SK-N-DZ (cell line): ENCODE measurements around the gene DOCK8.

Experiments used
- DNase-seq: peaks from one replicate; pipeline ENCODE4 v3.0.0-alpha.2; 2015; ENCODE audit warnings: low spot score

DOCK8 gene

DNA sequence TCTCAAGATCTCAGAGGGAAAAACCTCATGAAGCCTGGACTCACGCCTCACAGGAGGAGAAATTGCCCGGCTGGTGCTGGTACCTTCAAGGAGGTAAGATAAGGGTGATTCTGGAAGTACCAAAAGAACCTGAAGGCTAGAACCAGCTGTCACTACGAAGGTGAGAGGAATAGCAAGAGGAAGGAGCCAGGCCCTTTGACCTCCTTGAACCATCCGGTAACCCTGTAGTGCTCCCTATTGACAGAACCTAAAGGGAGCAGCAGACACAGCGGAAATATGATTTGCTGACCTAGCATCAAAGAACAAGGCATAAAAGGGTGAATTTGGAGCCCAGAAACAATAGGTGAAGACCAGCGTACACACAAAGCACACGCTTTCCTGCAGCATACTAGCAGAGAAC, 92.2 kb downstream of the DOCK8 start:
- no peak for DNase-seq

DNA sequence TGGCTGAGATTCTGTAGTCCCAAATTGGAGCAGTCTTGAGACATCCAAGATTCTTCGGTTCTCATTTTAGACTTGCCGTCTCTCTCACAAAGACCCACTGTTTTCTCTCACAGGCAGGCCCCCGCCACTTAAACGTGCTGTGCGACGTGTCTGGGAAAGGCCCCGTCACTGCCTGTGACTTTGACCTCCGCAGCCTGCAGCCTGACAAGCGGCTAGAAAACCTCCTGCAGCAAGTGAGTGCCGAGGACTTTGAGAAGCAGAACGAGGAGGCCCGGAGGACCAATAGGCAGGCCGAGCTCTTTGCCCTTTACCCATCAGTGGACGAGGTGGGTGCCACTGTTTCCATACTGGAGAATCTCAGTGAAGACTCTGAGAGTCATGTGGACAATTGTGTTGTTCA, 97.2 kb downstream of the DOCK8 start:
- DNase-seq = no peak

DNA sequence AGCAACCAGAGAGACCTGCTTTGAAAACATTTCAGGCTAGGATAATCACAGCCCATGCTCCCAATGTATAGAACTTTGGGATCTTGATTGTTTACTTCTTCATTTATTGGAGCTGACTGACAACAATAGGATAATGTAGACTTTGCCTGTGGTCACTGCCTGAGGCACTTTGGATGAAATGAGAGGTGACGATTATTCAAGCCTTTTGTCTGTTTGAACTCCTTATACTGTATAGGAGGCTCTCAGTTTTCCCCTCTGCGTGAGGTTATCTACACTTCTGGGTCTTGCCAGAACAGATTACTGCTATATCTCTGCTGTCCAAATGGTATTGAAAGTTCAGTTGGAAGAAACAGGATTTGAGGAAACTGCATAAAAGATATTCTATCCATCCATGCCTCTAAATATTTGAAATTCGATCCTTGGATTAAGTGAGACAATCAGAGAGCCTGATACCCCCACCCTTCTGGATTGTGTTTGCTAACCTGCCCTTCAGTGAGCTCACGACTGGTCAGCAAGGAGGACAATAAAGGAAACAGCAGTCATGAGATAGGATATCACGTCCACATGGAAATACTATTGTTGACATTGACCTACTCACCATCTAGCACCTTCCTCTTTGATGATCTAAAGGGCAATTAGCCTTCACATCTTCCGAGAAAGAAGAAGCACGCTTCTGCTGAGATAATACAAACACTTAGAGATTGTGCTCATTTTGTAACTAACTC, 98.1 kb downstream of the DOCK8 start:
- DNase-seq = no peak

DNA sequence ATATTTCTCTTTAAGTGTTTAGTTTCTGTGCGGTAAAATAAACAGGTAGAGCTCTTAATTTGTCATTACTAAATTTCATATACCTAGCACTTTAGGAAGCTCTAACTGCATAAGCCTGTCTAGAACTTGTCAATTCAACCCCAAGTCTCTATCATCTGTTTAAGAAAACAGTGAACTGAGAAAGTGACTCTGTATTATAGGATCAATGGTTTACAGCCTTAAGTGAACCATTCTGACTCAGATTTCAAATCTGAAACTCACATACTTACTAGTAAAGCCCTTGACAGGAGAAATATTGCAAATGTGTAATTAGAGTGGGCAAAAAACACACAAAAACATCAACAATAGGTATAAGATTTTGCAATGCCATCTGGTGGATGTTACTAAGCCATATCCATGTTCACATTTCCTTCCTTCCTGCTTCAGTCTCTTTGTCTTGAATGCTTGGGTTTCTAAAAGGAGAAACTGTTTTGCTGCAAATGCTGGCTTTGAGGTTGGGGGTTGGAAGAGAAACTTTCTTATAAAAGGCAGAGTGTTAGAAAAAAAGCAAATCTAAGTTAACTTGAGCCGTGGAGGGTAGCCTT, 101.8 kb downstream of the DOCK8 start:
- DNase-seq = no peak

DNA sequence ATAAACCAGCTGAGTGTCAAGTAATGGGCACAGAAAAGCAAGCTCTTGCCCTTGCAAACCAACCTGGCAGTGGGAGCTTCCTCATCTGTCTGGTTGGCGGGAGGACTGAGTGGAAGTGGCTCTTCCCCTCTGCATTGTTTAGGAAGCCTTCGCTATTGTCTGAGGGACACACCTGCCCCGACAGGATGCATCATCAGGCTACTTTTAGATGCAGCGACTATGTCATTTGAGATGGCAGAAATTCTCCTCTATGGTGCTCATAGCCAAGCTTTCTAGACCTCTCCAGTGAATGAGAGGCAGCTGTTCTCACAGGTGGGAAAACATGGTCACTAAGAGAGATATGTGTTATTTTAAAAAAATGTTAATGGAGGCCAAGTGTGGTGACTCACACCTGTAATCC, 104.0 kb downstream of the DOCK8 start:
- DNase-seq = no peak

DNA sequence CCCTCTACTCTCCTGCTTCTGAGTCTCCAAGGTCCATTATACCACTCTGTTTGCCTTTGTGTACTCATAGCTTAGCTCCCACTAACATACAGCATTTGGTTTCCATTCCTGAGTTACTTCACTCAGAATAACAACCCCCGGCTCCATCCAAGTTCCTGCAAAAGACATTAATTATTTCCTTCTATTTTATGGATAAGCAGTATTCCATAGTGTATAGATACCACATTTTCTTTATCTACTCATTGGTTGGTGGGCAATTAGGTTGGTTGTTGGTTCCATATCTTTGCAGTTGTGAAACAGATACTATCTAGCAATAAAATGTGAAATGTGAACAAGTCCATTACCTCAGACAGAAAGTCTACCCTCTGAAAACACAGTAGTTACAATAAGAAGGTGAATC, 110.3 kb downstream of the DOCK8 start:
- no peak for DNase-seq

DNA sequence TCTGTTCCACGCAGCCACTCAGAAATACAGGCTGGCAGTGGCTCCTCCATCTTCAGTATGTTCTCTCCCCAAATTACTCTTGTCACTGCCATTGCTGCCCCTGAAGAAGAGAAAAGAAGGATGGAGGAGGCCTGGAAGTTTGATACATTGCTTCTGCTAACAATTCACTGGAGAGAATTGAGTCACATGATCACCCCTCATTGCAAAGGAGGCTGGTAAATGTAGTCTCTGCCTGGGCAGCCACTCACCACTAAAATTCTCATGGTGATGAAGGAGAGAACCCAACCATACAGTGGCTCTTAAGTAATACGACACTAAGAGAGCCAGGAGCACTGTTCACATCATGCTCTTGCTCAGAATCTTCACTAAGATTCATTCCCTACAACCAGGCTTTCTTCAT, 112.0 kb downstream of the DOCK8 start:
- DNase-seq = no peak

DNA sequence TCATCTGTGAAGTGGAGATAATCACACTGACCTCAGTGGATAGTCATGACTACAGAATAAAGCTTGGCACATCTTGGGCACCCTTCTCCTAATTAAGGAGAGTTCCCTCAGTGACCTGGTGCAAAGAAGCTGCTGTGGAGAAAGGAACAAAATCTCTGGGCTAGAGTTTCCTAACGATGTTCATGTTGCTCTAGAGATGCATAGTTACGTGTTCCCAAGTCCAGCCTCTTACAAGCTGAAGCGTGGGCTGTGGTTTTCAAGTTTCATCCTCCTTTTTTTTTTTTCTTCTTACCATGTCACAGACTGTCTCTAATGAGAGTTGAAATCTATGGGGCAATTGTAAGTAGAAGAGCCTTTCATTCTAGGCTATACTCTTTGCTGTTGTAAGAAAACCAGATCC, 113.8 kb downstream of the DOCK8 start:
- no peak for DNase-seq

DNA sequence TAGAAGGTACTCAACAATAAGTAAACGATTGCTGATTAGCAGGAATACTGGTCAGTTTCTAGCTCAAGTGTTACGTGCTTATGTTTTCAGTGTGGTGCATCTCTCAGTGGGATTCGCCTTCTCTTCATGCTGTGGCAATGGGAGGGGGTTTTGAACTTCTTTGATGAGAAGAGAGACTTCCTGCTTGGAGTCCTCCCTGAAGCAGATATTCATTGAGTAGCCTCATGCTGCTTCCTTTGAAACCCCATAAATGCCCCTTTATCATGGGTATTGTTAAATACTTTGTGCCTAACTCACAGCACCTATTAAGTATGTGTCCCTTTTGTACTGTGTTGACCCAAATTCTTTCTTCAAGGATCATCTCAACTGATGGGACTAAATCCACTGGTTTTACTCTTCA, 116.5 kb downstream of the DOCK8 start:
- no peak for DNase-seq

DNA sequence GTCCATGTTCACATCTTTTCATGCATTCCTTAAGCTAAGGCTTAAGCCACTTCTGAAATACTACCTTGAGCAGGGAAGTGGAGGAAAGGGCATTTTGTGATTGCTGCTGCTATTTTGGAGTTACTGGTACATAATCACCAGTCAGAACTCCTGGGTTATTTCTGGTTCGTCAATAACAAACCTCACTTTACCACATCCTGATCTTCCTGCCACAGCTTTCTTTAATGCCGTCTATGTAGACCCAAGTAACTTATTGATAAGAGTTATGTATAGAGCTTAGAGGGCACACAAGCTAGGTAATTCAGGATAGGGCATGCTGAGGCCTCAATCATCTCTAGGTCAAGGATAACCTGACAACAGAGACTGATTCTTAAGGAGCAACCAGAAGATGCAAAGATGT, 120.7 kb downstream of the DOCK8 start:
- no peak for DNase-seq

DNA sequence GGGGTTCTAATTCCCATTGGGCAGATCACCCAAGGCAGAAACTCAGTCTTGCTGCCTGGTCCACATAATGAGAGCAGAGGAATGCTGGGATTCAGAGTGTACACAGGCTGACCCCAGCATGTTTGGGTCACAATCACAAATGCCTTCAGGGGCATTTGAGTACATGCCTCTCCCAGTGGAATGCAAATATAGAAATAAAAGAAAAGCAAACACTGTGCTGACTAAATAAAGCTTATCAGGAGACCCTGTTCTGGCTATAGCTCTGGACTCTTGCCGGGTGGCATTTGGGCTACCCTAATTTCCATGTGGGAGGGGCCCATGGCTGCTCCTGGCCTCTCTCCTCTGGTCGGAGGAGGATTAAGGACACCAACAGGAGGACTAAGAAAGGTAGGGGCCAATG, 121.4 kb downstream of the DOCK8 start:
- no peak for DNase-seq

DNA sequence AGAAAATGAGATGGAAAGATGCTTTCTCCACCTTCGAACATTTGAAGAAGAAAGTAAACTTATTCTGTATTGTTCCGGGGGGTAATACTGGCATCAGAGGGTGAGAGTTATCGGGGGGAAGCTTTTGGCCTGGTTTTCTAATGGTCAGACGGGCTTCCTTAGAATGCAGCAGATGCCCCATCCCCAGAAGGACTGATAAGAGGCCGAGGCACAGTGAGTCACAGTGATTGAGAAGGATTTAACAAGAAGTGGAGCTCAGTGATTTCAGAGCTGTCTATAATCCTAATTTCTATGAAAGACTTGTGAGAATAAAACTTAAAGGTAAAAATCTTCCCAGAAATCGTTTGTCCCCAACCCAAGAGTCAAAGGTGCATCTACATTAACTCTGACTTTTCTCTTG, 123.9 kb downstream of the DOCK8 start:
- DNase-seq = no peak

DNA sequence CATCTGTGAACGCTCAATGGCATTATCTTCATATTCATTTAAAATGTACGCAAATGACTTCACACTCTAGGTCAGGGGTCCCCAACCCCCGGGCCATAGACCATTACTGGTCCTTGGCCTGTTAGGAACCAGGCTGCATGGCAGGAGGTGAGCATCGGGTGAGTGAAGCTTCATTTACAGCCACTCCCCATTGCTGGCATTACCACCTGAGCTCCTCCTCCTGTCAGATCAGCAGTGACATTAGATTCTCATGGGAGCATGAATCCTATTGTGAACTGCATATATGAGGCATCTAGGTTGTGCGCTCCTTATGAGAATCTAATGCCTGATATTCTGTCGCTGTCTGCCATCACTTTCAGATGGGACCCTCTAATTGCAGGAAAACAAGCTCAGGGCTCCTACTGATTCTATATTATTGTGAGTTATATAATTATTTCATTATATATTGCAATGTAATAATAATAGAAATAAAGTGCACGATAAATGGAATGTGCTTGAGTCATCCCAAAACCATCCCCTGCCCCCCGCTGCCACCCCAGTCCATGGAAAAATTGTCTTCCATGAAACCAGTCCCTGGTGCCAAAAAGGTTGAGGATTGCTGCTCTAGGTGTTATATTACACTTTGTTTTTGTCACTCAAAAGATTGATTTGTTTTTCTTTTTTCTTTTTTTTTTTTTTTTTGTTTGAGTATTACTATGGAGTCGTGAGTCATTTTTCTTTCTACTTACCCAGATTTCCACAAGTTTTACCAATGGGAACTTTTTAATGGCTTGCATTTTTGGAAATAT, 127.2 kb downstream of the DOCK8 start:
- DNase-seq = no peak

DNA sequence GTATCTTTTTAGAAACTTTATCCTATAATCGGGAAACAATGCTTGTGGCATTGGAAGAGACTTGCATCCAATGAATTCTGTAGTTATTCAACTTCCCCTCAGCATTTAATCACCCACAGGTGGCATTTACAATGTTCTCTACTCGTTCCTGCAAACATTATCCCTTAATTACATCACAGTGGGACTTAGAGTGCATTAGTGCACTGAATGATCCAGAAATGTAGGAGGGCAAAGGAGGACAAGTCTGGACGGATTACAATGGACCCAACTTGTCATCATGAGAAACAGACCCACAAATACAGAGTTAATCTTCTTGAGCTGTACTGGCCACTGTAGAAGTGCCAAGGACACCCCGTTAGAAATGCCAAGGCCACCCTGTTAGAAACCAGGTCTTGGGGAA, 129.1 kb downstream of the DOCK8 start:
- DNase-seq = no peak

DNA sequence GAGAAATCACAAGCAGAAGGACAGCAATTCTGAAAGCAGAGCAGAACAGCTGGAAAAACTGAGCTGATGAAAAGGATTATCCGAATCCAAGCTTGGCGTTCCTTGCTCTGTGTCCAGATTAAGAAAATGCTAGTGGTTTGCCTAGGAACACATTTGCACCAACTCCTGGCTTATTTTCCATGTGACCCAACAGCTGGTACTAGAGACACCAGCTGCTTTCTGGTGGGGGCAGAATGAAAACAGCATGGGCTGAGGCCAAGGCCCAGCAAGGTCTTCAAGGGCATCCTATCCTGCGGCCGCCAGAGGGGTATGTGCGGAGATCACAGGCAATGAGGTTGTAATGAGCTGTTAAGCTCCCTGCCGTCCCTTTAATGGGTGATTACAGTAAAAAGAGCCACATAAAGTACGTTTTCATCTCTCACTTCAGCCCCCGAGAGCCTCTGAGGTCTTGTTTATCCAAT, 131.5 kb downstream of the DOCK8 start:
- DNase-seq = no peak

DNA sequence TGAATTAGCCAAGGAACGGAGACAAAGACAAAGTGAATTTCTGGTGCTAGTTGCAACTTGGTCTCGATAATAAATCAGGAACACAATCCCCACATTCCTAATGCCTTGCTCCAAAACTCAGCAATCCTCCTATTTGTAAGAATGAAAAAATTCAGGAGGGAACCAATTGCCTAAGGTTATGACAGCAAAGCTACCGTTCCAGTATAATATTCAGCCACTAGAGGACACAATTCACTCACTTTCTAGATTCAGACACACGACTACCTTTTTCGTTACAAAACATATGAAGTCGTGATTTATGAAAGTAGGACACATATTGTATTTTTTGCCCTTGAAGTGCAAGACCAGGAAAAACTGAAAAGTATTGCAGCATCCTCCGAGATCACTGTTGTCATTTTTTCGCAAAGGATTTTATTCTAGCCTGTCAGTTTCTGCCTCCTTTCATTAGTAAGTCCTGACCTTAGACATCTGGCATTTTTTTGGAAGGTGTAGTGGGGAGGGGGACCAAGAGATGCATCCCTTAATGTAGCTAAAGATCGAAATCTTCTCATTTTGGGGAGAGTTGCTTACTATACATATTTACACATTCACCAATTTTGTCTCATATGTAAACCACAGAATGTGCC, 133.1 kb downstream of the DOCK8 start:
- no peak for DNase-seq

DNA sequence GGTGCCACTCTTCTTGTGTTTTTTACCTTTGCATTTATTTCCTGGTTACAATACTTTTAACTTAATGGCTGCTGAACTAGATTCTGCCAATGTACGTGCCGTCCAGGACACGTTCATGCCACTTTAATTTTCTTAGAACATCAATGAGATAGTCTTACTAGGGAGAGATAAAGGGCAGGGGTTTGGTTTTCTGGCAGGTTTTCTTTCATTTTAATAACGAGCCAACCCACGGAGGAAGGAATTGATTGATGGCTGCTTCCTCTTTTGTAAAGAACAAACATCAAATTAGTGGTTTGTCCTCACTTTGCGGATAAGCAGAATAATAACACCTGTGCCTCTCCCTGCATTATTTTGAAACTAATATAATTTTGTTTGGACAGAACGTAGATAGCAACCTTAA, 135.7 kb downstream of the DOCK8 start:
- DNase-seq = no peak

DNA sequence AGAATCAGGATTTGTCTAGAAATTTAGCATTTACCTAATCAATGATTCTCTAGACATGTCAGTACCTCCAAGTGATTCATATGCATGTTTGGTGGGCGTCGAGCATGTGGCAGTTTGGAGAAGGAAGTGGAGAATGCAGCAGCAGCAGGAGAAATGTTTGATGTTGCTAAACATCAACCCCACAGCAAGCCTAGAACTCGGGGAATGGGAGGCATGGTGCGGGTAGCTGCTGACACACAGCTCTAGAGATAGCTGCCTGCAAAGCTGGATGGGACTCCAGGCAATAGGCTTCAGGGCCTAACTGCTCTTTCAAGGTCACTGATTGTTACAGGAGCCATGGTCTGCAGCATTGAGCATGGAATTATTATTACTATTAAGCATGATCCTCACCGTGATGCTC, 137.3 kb downstream of the DOCK8 start:
- no peak for DNase-seq

DNA sequence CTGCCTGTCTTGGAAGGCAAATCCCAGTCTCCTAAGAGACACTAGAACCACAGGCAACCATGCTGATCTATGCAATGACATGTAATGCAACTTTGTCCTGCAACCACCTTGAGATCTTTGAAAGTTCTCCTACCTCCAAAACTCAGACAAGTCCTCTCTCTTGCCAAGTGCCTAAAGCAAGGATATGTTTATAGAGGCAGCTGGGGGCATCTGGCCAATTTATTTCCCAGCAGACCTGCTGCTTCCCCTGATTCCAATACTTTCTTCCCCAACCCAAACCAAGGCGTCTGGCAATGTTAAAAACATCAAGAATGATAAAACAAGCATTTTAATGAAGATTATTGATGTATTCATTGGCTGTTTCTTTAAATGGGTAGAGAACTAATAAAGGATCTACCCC, 138.4 kb downstream of the DOCK8 start:
- no peak for DNase-seq

DNA sequence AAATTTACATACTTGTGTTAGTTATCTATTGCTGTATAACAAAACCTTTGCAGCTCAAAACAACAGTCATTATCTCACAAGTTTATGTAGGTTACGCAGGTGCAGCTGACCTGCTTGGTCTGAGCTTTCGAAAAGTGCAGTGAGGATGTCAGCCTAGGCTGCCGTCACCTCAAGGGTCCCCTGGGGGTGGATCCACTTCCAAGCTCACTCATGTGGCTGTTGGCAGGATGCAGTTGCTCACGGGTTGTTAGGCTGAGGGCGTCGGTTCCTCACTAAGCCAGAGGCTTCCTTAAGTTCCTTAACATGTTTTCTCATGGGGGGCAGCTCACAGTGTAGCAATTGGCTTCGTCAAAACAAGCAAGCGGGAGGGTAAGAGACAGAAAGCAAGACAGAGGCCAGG, 139.8 kb downstream of the DOCK8 start:
- DNase-seq = no peak

DNA sequence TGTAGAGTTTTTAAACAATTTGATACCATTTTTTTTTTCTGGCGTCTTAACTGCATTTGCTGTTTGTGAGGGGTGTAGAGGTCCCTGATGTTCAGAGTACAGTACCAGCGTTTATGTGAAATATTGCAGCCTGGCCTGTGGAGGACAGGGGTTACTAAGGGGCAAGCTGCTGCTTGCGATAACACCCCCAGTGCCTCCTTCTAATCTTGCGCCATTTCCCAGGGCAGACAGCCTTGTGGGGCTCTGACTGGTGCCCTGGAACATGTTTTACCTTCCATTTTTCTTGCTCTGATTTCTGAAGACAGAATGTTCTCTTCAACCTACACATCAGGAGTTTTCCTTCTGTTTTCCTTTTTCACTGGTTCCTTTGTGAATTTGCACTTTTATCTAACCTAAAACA, 142.9 kb downstream of the DOCK8 start:
- no peak for DNase-seq

DNA sequence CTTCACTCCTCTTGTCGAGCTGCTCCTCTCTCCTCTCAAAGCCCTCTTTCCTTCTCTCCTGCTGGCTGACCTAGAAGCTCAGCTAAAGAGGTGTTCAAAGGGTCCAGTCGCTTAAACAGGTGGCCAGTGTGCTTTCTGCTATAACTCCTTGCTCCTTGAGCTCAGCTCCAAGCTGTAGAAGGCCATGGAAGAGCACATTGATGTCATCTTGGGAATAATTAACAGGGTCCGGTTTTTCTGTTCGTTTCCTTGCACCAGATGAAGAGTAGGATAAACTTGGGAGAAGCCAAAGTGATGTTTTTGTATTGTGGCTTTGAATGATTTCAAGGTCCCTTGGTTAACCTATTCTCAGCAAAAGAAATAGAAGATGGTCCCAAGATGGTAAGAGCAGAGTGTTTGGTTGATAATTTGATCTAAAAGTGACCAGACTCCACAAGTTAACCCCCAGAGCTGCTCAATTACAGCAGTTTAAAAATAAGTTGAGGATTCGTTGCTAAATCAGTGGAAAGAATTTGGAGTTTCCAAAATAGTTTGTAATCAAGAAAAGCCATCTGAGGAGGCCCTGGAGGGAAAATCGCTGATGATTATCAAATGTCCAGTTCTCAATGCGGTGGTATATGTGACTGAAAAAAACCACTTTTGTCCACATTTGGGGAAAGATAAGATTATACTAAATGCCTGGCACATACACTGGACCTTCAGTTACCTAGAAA, 148.1 kb downstream of the DOCK8 start:
- no peak for DNase-seq
